GM19397 (cell line): ENCODE data around the gene CTSE.
"Not testable (repeated sequence)": the region's sequence is repeated elsewhere in the genome, so short reads cannot be mapped to it uniquely, and the experiment has no call there.

Experiments used
- ATAC-seq: cut with Tn5 transposase; IDR thresholded peaks from one replicate; pipeline ENCODE4 v1.9.1; 2021; ENCODE audit warnings: mild to moderate bottlenecking, moderate library complexity; ENCODE audit not compliant: unreplicated experiment

Gene CTSE

DNA sequence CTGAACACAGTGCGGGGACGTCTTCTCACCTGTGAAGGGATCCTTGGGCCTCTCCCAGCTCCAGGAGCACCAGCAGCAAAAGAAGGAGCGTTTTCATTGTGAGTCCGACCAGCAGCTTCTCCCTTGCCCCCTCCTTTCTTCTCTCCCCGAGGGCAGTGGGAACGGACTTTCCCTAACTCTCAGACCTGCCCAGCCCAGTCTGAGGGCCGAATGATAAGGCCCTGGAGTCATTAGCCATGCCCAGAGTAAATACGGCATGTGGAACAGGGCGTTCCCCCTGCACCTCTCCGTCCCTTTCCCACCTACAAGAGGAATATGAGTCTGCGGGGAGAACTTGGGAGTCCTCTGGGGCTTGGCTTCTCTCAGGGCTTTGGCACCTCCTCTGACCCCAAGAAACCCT, at the start of gene CTSE:
TSS of gene CTSE (minus strand) at position 201 of the 400 bp plus-strand sequence. CDS start at position 97, 104 bp downstream.
- ATAC-seq, result no peak

DNA sequence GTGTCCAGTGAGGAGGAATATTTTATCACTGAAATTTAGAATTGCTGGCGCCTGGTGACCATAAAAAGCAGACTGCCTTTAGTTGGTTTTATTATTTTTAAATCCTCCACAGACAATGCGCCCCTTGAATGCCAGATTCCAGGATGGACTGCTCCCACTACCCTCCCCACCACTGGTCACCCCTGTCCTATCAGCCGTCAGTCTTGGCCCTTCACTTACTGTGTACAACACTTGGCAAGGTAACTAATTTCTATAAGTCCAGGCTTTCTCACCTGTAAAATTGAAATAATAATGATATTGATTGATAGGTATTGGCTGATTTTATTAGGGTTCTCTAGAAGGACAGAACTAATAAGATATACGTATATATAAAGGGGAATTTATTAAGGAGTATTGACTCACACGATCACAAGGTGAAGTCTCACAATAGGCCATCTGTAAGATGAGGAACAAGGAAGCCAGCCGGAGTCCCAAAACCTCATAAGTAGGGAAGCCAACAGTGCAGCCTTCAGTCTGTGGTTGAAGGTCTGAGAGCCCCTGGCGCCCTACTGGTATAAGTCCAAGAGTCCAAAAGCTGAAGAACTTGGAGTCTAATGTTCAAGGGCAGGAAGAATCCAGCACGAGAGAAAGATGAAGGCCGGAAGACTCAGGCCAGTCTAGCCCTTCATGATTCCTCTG, 47.1 kb upstream of the CTSE start:
- ATAC-seq, result no peak

GRCh38 chr1:206068314-206068713, 44.6 kb upstream of the CTSE start:
- no peak for ATAC-seq

DNA sequence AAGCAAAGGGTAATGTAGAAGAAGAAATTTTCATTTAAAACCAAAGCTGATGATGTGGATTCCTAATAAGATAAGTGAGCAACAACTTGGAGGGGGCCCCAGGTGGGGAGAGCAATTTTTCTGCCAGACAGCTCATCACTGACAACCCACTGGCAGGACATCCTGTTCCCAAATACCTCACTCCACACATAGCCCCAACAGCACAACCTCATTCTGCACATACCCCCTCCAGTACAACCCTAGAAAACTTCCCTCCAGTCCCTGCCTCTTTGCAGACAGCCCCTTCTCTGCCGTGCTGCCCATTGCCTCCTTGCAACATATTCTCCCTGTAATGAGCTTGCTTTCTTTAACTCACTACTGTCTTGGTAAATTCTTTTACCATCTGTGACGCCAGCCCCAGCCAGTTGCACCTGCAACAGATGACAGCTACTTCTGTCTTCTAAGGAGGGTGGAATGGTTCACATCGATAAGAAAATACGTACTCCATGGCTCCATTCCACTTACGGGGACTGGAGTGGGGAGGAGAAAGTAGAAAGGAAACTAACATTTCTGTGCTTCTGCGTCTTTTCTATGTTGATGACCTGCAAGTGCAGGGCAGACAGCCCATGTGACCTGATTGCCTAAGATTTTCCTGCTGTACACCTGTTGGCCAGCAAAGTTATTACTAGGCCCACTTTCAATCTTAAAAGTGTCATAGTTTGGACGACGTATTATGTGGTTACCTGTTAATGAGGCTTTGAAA, 44.0 kb upstream of the CTSE start:
- no peak for ATAC-seq

DNA sequence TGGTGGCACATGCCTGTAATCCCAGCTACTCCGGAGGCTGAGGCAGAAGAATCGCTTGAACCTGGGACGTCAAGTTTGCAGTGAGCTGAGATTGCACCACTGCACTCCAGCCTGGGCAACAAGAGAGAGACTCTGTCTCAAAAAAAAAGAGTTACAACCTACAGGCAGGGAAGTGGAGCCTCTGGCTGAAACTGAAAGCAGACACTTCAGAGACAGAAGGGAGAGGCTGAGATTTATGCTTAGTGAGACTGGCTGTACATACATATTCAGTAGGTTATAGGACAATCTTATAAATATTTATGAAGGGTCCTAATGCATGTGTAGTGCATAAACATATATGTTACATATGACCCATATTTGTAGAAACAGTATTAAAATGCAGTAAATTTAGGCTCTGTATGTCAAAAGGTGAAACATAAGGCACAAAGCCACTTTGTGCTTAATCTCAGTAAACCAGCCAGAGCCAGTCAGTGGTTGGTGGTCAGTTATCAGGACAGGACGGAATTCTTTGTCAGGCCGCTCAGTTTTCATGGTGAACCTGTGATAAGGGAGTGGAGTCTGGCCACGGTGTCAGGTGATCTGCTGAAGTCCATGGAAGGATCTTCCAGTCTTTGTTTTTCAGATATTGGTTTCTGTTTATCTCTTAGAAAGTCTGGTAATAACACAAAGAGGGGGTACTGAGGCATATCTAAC, 42.9 kb upstream of the CTSE start:
- peak; percentile 76 for ATAC-seq

- no peak for ATAC-seq
Measured at GRCh38 chr1:206065547-206066145, 42.0 kb upstream of the CTSE start.

DNA sequence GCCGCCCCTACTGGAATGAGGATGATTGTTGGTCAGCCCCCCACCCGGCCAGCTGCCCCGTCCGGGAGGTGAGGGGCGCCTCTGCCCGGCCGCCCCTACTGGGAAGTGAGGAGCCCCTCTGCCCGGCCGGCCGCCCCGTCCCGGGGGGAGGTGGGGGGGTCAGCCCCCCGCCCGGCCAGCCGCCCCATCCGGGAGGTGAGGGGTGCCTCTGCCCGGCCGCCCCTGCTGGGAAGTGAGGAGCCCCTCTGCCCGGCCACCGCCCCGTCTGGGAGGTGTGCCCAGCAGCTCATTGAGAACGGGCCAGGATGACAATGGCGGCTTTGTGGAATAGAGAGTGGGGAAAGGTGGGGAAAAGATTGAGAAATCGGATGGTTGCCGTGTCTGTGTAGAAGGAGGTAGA, 40.8 kb upstream of the CTSE start:
- not testable (repeated sequence) for ATAC-seq

GRCh38 chr1:206064001-206064400, 40.3 kb upstream of the CTSE start:
- not testable (repeated sequence) for ATAC-seq

DNA sequence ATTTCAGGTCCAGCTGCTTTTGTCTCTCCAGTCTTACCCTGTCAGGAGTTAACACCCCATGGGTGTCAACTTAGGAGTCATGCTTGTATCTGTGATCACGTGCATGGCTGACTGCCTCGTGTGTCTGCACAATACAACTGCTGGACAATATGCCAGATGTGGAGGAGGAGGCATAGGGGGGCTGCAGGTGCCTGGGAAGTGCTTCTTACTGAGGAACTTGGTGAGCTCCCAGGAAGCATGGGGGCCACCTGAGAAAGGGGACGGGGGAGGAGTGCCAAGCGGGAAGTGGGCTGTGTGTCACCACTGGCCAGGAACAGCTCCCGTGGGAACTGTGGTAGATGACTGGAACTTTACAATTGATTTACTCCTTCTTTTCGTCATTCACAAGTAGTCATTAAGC, 38.8 kb upstream of the CTSE start:
- no peak for ATAC-seq

GRCh38 chr1:206060844-206061243, 37.1 kb upstream of the CTSE start:
- ATAC-seq, result no peak

- no peak for ATAC-seq
Measured at GRCh38 chr1:206059355-206059915, 35.7 kb upstream of the CTSE start.

DNA sequence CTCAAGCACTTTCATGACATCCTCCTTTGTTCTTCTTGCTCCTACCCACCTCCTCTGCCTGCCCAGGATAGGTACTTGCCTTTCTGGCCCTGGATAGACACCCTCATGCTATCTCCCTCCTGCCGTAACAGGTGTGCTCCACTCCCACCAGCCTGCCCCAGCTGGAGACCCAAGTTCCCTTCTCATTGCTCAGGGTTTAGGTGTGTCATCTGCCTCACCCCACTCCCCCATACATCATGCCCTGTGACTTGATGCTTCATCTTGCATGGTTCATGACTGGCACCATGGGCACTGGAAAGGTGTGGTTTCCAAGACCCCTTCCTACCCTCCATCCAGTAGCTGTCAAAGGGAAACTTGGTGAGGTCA, 35.2 kb upstream of the CTSE start:
- ATAC-seq, result no peak

GRCh38 chr1:206058289-206058926, 34.7 kb upstream of the CTSE start:
- not testable (repeated sequence) for ATAC-seq

- not testable (repeated sequence) for ATAC-seq
Measured at GRCh38 chr1:206055639-206056323, 32.1 kb upstream of the CTSE start.

DNA sequence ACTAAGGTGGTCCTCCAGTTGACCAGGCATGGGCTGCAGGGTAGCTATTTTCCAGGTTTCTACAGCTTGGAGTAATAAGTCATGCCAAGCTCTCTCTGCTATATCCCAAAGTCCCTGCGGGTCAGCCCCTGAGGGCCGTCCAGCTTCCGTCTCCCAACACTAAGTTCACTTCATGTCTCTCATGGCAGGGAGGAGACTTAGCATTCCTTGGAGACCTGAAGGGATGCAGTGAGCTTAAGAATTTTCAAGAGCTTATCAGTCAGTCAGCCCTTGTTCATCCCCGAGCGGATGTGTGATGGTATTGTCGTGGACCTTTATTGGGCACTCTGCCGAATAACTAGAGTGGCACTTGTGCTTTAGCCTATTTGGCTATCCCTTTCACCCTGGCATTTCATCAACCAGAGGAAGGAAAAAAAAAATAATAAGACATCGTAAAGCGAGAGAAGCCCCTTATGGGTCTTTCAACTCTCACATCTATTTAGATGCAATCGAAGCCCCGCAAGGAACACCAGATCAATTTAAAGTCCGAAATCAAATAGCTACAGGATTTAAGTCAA, 31.5 kb upstream of the CTSE start:
- ATAC-seq, result not testable (repeated sequence)

DNA sequence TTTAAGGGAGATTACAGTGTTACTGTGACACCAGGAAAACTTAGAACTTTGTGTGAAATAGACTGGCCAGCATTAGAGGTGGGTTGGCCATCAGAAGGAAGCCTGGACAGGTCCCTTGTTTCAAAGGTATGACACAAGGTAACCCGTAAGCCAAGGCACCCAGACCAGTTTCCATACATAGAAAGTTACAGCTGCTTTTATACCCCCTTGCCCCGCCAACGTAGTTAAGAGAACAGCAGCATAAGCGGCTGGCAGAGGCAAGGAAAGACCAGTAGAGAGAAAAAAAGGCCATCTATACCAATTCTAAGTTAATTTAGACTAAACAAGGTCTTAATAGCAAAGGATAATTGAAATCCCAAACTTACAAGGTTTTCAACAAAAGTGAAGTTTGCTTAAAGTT, 29.9 kb upstream of the CTSE start:
- ATAC-seq, result not testable (repeated sequence)

DNA sequence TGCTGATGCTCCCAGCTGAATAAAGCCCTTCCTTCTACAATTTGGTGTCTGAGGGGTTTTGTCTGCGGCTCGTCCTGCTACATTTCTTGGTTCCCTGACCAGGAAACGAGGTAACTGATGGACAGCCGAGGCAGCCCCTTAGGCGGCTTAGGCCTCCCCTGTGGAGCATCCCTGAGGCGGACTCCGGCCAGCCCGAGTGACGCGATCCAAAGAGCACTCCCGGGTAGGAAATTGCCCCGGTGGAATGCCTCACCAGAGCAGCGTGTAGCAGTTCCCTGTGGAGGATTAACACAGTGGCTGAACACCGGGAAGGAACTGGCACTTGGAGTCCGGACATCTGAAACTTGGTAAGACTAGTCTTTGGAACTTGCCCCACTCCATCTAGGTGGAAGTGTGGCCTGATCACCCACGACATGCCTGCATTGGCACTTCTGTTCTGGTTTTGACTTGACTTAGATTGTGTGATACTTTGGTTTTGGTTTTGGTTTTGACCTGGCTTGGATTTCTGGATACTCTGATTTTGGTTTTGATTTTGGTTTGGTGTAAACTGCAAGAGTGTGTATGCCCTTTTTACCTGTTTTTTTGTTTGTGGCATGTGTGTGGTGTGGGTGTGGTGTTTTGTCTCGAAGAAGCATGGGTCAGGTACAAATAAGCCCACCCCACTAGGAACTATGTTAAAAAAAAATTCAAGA, 29.4 kb upstream of the CTSE start, which contains the start of gene RHEX:
TSS of gene RHEX (plus strand) at position 255 of the 692 bp plus-strand sequence. CDS start 44,656 bp downstream, outside the sequence.
- not testable (repeated sequence) for ATAC-seq

DNA sequence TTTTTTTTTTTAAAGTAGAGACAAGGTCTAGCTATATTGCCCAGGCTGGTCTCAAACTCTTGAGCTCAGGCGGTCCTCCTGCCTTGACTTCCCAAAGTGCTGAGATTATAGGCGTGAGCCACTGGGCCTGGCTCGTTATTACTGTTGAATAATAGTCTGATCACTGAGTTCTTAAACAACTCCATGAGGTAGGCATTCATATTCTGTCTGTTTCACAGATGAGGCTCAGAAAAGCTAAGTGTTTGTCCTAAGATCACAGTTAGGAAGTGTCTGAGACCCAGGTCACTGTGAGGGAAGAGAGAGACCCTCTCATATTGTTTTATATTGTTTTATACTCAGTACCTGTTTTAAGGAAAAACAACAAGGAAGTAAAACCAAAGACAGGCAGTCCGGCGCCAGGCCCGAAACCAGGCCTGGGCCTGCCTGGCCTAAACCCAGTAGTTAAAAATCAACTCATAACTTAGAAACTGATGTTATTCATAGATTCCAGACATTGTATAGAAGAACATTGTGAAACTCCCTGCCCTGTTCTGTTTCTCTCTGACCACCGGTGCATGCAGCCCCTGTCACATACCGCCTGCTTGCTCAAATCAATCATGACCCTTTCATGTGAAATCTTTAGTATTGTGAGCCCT, 28.7 kb upstream of the CTSE start:
- not testable (repeated sequence) for ATAC-seq
